Central memory CD8-positive, alpha-beta T cell (primary cell): ENCODE results near the gene CEP290.
"Not testable (repeated sequence)": the region's sequence is repeated elsewhere in the genome, so short reads cannot be mapped to it uniquely, and the experiment has no call there.

ENCODE experiments used
- ATAC-seq: fragments of 150-1000 bp; cut with Tn5 transposase; replicated peaks from 2 replicates; pipeline ENCODE4 v1.10.0; 2022; ENCODE audit warnings: mild to moderate bottlenecking, moderate FRiP score, moderate number of reproducible peaks; ENCODE audit not compliant: poor library complexity, severe bottlenecking; ENCODE audit errors: extremely low read depth
- DNase-seq, 2 donors: peaks; one replicate each; pipeline ENCODE4 v3.0.0; 2021; ENCODE audit warnings: low spot score in 2 of 2
- H3K27ac Mint-ChIP-seq: one replicate; pipeline ENCODE4 v1.8.0; 2022; ENCODE audit warnings: low read depth, mild to moderate bottlenecking, moderate library complexity, mixed read lengths
- H3K27me3 Mint-ChIP-seq: one replicate; pipeline ENCODE4 v1.8.0; 2022; ENCODE audit warnings: mixed read lengths
- H3K36me3 Mint-ChIP-seq: one replicate; pipeline ENCODE4 v1.8.0; 2022; ENCODE audit warnings: mild to moderate bottlenecking, moderate library complexity, mixed read lengths; ENCODE audit not compliant: insufficient read depth
- H3K4me1 Mint-ChIP-seq: one replicate; pipeline ENCODE4 v1.8.0; 2022; ENCODE audit warnings: mixed read lengths
- H3K4me3 Mint-ChIP-seq: one replicate; pipeline ENCODE4 v1.8.0; 2022; ENCODE audit warnings: mild to moderate bottlenecking, moderate library complexity, mixed read lengths
- H3K9me3 Mint-ChIP-seq: one replicate; pipeline ENCODE4 v1.8.0; 2022; ENCODE audit warnings: mixed read lengths

CEP290 gene

GRCh38 chr12:88133181-88133580 is 8.7 kb downstream of the CEP290 start:
- H3K36me3 Mint-ChIP-seq, result peaks cover 10% of the 10 kb centered on the region

DNA sequence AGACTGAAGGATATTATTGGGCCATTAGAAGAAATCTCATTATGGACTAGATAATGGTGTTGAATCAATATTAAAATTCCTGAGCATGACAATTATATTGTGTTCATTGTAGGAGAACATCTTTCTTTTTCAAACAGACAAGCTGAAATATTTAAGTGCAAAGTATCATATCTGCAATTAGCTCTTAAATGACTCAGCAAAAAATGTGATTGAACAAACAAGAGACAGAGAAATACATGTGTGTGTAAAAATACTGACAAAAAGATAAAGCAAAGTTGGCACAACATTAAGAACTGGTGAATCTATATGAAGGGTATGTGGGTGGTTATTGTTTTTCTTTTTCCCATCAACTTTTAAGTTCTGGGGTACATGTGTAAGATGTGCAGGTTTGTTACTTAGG is 9.5 kb downstream of the CEP290 start:
- DNase-seq (no peak), ATAC-seq (no peak)
- H3K4me3 Mint-ChIP-seq, result no peak overlapping the region
- H3K27me3 Mint-ChIP-seq, result no peaks in the 10 kb centered on the region
- H3K9me3 Mint-ChIP-seq, result no peaks in the 10 kb centered on the region
- no peak overlapping the region for H3K27ac Mint-ChIP-seq
- H3K4me1 Mint-ChIP-seq, result peaks cover 1% of the 10 kb centered on the region
- H3K36me3 Mint-ChIP-seq, result peaks cover 6% of the 10 kb centered on the region

More at GRCh38 chr12:88133181-88133580, 8.7 kb downstream of the CEP290 start:
- H3K9me3 Mint-ChIP-seq, DNase-seq, H3K27me3 Mint-ChIP-seq, H3K27ac Mint-ChIP-seq, H3K4me1 Mint-ChIP-seq, ATAC-seq, H3K4me3 Mint-ChIP-seq: not testable (repeated sequence)

DNA sequence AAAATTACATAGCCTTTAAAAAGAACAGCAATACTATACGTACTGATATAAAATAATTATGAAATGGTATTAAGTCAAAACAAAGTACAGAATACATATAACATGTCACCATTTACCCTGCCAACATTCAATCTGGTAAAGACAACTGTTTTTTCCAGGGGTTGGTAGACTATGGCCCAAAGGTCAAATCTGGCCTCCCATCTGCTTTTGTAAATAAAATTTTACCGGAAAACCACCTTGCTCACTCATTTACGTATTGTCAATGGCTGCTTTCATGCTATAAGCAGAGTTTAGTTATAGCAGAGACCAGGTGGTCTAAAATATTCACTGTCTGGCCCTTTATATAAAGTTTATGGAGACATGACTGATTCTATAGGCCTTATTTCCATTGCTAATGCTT is 14.0 kb downstream of the CEP290 start:
- H3K9me3 Mint-ChIP-seq, result no peaks in the 10 kb centered on the region

GRCh38 chr12:88127099-88127498 is 14.8 kb downstream of the CEP290 start:
- Mint-ChIP-seq H3K27me3 (no peaks in the 10 kb centered on the region), H3K36me3 (peaks cover 14% of the 10 kb centered on the region), H3K9me3 (no peaks in the 10 kb centered on the region), H3K27ac (no peak overlapping the region), H3K4me3 (no peak overlapping the region), H3K4me1 (no peaks in the 10 kb centered on the region)
- ATAC-seq, result no peak
- DNase-seq, result no peak

More for the DNA sequence above, 14.0 kb downstream of the CEP290 start:
- no peaks in the 10 kb centered on the region for H3K27me3 Mint-ChIP-seq
- DNase-seq, result no peak
- no peaks in the 10 kb centered on the region for H3K4me1 Mint-ChIP-seq
- no peak for ATAC-seq
- peaks cover 14% of the 10 kb centered on the region for H3K36me3 Mint-ChIP-seq
- no peak overlapping the region for H3K4me3 Mint-ChIP-seq
- no peak overlapping the region for H3K27ac Mint-ChIP-seq

GRCh38 chr12:88122666-88123065 is 19.2 kb downstream of the CEP290 start:
- no peak overlapping the region for H3K4me3 Mint-ChIP-seq
- ATAC-seq (no peak), DNase-seq (no peak)
- H3K27ac Mint-ChIP-seq, result no peak overlapping the region
- no peaks in the 10 kb centered on the region for H3K9me3 Mint-ChIP-seq
- no peaks in the 10 kb centered on the region for H3K27me3 Mint-ChIP-seq
- H3K36me3 Mint-ChIP-seq, result peaks cover 21% of the 10 kb centered on the region
- H3K4me1 Mint-ChIP-seq, result no peaks in the 10 kb centered on the region

DNA sequence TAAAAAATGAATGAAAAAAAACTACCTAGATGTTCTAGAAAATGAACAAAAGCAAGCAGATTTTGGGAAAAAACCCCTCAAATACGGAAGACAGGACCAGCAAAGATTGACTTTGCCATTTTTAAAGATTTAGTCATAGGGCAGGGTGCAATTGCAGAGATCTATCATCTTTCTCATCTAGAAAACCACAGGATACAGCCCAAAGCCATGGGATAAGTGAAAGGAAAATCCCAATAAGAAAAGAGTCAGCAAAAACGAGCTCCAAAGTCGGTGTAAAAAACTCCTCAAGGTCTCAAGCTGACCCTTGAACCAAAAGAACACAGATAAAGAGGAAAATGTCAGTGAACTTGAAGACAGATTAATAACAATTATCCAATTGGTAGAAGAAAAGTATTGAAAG is 28.0 kb downstream of the CEP290 start:
- no peaks in the 10 kb centered on the region for H3K4me1 Mint-ChIP-seq
- ATAC-seq, result no peak
- H3K27me3 Mint-ChIP-seq, result no peaks in the 10 kb centered on the region
- DNase-seq, result no peak
- peaks cover 42% of the 10 kb centered on the region for H3K36me3 Mint-ChIP-seq
- H3K27ac Mint-ChIP-seq, result peak overlapping the region; percentile 57
- no peaks in the 10 kb centered on the region for H3K9me3 Mint-ChIP-seq
- no peak overlapping the region for H3K4me3 Mint-ChIP-seq

- Mint-ChIP-seq H3K36me3 (peaks cover 37% of the 10 kb centered on the region), H3K9me3 (no peaks in the 10 kb centered on the region), H3K4me3 (no peak overlapping the region), H3K27me3 (no peaks in the 10 kb centered on the region), H3K4me1 (no peaks in the 10 kb centered on the region), H3K27ac (no peak overlapping the region)
- ATAC-seq, result no peak
- DNase-seq, result no peak
Measured at GRCh38 chr12:88111074-88111652, 30.7 kb downstream of the CEP290 start.

DNA sequence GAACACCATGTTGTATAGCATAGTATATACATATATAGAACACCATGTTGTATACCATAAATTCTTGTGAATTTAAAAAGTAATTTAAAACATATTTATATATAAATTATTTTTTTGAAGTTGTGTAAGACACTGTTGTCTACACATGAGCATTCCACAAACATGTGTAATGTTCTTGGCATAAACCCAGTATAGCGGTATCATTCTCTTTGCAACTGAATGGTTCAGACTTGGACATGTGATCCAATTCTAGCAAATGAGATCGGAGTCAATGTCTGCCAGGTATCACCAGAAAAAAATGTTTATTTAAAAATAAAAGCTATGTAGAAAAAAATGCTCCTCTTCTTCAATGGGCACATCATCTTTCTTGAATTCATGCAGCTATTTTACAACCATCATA is 33.9 kb downstream of the CEP290 start:
- Mint-ChIP-seq H3K4me1 (no peaks in the 10 kb centered on the region), H3K4me3 (no peak overlapping the region), H3K27ac (no peak overlapping the region), H3K9me3 (no peaks in the 10 kb centered on the region), H3K27me3 (no peaks in the 10 kb centered on the region), H3K36me3 (peaks cover 31% of the 10 kb centered on the region)
- ATAC-seq, result no peak
- no peak for DNase-seq

- H3K4me1 Mint-ChIP-seq, result no peaks in the 10 kb centered on the region
- DNase-seq (no peak), ATAC-seq (no peak)
- no peaks in the 10 kb centered on the region for H3K27me3 Mint-ChIP-seq
- H3K36me3 Mint-ChIP-seq, result peaks cover 20% of the 10 kb centered on the region
- H3K27ac Mint-ChIP-seq, result no peak overlapping the region
- H3K4me3 Mint-ChIP-seq, result no peak overlapping the region
- H3K9me3 Mint-ChIP-seq, result no peaks in the 10 kb centered on the region
Measured at GRCh38 chr12:88093573-88093972, 48.3 kb downstream of the CEP290 start.

DNA sequence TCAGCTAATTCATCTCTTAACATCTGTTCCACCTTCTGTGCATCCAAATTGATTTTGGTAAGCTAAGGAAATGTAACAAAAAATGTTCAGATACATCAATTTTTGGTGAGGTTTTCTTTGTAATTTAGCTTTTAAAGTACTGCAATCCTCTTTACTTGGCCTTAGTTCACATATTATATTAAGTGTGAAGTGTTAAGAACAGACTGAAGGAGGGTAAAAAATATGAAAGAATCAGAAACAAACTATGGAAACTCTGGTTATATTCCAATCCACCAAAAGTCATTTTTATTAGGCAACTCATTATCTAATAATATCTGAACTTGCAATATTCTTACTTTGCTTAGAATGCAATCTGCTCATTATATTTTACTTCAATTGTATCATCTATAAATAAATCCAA is 49.1 kb downstream of the CEP290 start:
- H3K36me3 Mint-ChIP-seq, result peaks cover 18% of the 10 kb centered on the region
- no peak for ATAC-seq
- H3K4me3 Mint-ChIP-seq, result no peak overlapping the region

GRCh38 chr12:88084210-88084609 is 57.7 kb downstream of the CEP290 start:
- Mint-ChIP-seq H3K27me3 (no peaks in the 10 kb centered on the region), H3K4me3 (no peak overlapping the region), H3K27ac (no peak overlapping the region), H3K4me1 (no peaks in the 10 kb centered on the region), H3K36me3 (peaks cover 28% of the 10 kb centered on the region), H3K9me3 (no peaks in the 10 kb centered on the region)
- ATAC-seq (no peak), DNase-seq (no peak)

More for the DNA sequence above, 49.1 kb downstream of the CEP290 start:
- Mint-ChIP-seq H3K4me1 (no peaks in the 10 kb centered on the region), H3K27me3 (no peaks in the 10 kb centered on the region), H3K9me3 (no peaks in the 10 kb centered on the region), H3K27ac (no peak overlapping the region)
- DNase-seq, result no peak

- no peaks in the 10 kb centered on the region for H3K4me1 Mint-ChIP-seq
- H3K36me3 Mint-ChIP-seq, result peaks cover 25% of the 10 kb centered on the region
- ATAC-seq, result no peak
Measured at GRCh38 chr12:88083634-88084033, 58.3 kb downstream of the CEP290 start.

GRCh38 chr12:88081247-88081646 is 60.6 kb downstream of the CEP290 start:
- ATAC-seq (no peak), DNase-seq (no peak)
- Mint-ChIP-seq H3K36me3 (peaks cover 32% of the 10 kb centered on the region), H3K4me3 (no peak overlapping the region), H3K4me1 (no peaks in the 10 kb centered on the region), H3K9me3 (no peaks in the 10 kb centered on the region), H3K27ac (no peak overlapping the region), H3K27me3 (no peaks in the 10 kb centered on the region)

More at GRCh38 chr12:88083634-88084033, 58.3 kb downstream of the CEP290 start:
- Mint-ChIP-seq H3K9me3 (no peaks in the 10 kb centered on the region), H3K27ac (peak overlapping the region; percentile 61), H3K27me3 (no peaks in the 10 kb centered on the region), H3K4me3 (no peak overlapping the region)
- no peak for DNase-seq
